B cell (primary cell): Measurements from ENCODE around the gene AKR7A2. TPM values are rescaled to one million over a fixed set of nuclear protein-coding genes. Genes with fewer than 3 reads are reported as not detected.

ENCODE experiments used
- ATAC-seq: fragments of 200-7000 bp; cut with Tn5 transposase; one replicate; pipeline ENCODE4 v1.10.0; 2021; ENCODE audit warnings: low read depth, mild to moderate bottlenecking, moderate number of reproducible peaks, moderate library complexity
- CTCF ChIA-PET: fragments of 350-600 bp; sonication (Branson Sonifier 250); formaldehyde crosslinking; loops from one replicate; lab custom pipeline; 2021; ENCODE audit warnings: antibody characterized with exemption, inconsistent platforms; lab: Charles Lee
- POLR2A ChIA-PET: fragments of 350-600 bp; sonication (Branson Sonifier 250); formaldehyde crosslinking; loops from one replicate; lab custom pipeline; 2021; ENCODE audit warnings: antibody characterized with exemption; lab: Charles Lee
- DNase-seq: peaks from one replicate; pipeline ENCODE4 v3.0.0; 2013
- H2AFZ ChIP-seq: 2 replicates; pipeline ENCODE4 v1.6.1; 2012; ENCODE audit warnings: mild to moderate bottlenecking, low read depth, low read length; ENCODE audit not compliant: insufficient read depth, poor library complexity, severe bottlenecking
- H3K27ac ChIP-seq, 2 donors: 1 replicate in 1 of 2; 2 replicates in 1 of 2; pipeline ENCODE4 v1.5.1; 2012 to 2013; ENCODE audit warnings: low read length in 2 of 2, mild to moderate bottlenecking in 2 of 2, moderate library complexity in 1 of 2
- H3K27me3 ChIP-seq, 4 experiments: fragments of 200-600 bp in 1 of 4; sonication (generic) in 1 of 4; replicated peaks in 1 of 4; 1 replicate in 2 of 4; 2 replicates in 2 of 4; pipeline versions ENCODE4 v1.6.1 to v1.7.0; 2013 to 2016; ENCODE audit warnings: low read length in 3 of 4, mild to moderate bottlenecking in 2 of 4, mixed read lengths in 1 of 4, moderate library complexity in 1 of 4; ENCODE audit not compliant: insufficient read depth in 4 of 4, control insufficient read depth in 3 of 4; ENCODE audit errors: control extremely low read depth in 1 of 4
- H3K36me3 ChIP-seq, 2 experiments: replicated peaks in 1 of 2; 1 replicate in 1 of 2; 2 replicates in 1 of 2; pipeline versions ENCODE4 v1.6.1 to v1.7.1; 2013; ENCODE audit warnings: low read length in 1 of 2; ENCODE audit not compliant: insufficient read depth in 2 of 2, control insufficient read depth in 1 of 2; ENCODE audit errors: control extremely low read depth in 1 of 2, extremely low read depth in 1 of 2
- H3K4me1 ChIP-seq, 2 donors: fragments of 200-600 bp in 1 of 2; sonication (generic) in 1 of 2; 1 replicate in 1 of 2; 2 replicates in 1 of 2; pipeline versions ENCODE4 v1.5.1 to v1.6.1; 2013 to 2017; ENCODE audit warnings: low read length in 2 of 2; ENCODE audit not compliant: control insufficient read depth in 2 of 2, insufficient read depth in 2 of 2
- H3K4me2 ChIP-seq: replicated peaks from 2 replicates; pipeline ENCODE3; 2012; ENCODE audit warnings: mild to moderate bottlenecking, low read depth, low read length; ENCODE audit not compliant: poor library complexity, severe bottlenecking
- H3K4me3 ChIP-seq, 5 experiments: fragments of 200-600 bp in 1 of 5; sonication (generic) in 1 of 5; 1 replicate in 3 of 5; 2 replicates in 2 of 5; pipeline versions ENCODE4 v1.5.1 to v1.7.0; 2011 to 2016; ENCODE audit warnings: low read length in 4 of 5, mild to moderate bottlenecking in 4 of 5, low read depth in 2 of 5, control low read depth in 1 of 5, moderate library complexity in 1 of 5; ENCODE audit not compliant: insufficient read depth in 1 of 5; ENCODE audit errors: control extremely low read depth in 1 of 5, extremely low read depth in 1 of 5
- H3K79me2 ChIP-seq: fragments of 200-600 bp; sonication (generic); one replicate; pipeline ENCODE4 v1.6.0; 2016; ENCODE audit warnings: low read length; ENCODE audit not compliant: control insufficient read depth, insufficient read depth
- H3K9ac ChIP-seq: fragments of 200-600 bp; sonication (generic); 2 replicates; pipeline ENCODE4 v1.6.1; 2017; ENCODE audit warnings: mild to moderate bottlenecking, low read length, moderate library complexity
- H3K9me3 ChIP-seq, 3 donors: one replicate each; pipeline versions ENCODE4 v1.6.1 to v1.7.1; 2013; ENCODE audit warnings: low read length in 2 of 3; ENCODE audit not compliant: control insufficient read depth in 2 of 3, insufficient read depth in 1 of 3; ENCODE audit errors: control extremely low read depth in 1 of 3
- H4K20me1 ChIP-seq: 2 replicates; pipeline ENCODE4 v1.6.0; 2012; ENCODE audit warnings: mild to moderate bottlenecking, low read length; ENCODE audit not compliant: insufficient read depth, control insufficient read depth, poor library complexity, severe bottlenecking
- H3K27ac Mint-ChIP-seq: one replicate; pipeline ENCODE4 v1.8.0; 2021; ENCODE audit warnings: mixed read lengths
- H3K27me3 Mint-ChIP-seq: one replicate; pipeline ENCODE4 v1.8.0; 2021; ENCODE audit warnings: mixed read lengths
- H3K4me1 Mint-ChIP-seq: one replicate; pipeline ENCODE4 v1.8.0; 2021; ENCODE audit warnings: mixed read lengths
- H3K4me3 Mint-ChIP-seq: one replicate; pipeline ENCODE4 v1.8.0; 2021; ENCODE audit warnings: mixed read lengths
- H3K9me3 Mint-ChIP-seq: one replicate; pipeline ENCODE4 v1.8.0; 2022; ENCODE audit warnings: mixed read lengths; ENCODE audit not compliant: insufficient read depth
- CTCF ChIP-seq: fragments of 200-600 bp; IDR thresholded peaks from one replicate; pipeline ENCODE4 v1.8.0; 2022; ENCODE audit warnings: antibody characterized with exemption, mild to moderate bottlenecking
- EZH2 ChIP-seq: IDR thresholded peaks from 2 replicates; pipeline ENCODE4 v1.6.1; 2012; ENCODE audit warnings: borderline replicate concordance, low read depth, mild to moderate bottlenecking, moderate library complexity, low read length; ENCODE audit not compliant: insufficient read depth, poor library complexity, severe bottlenecking
- WGBS: methylation state at CpG from one replicate; pipeline ENCODE4 v1.1.5; 2013; ENCODE audit warnings: missing lambda C conversion rate; ENCODE audit not compliant: insufficient coverage; 5-methylcytosine and 5-hydroxymethylcytosine counted together
- intact Hi-C: fragments of 100-400 bp; cut with micrococcal nuclease; formaldehyde crosslinking; loops from one replicate; pipeline ENCODE4 v1.10.0; 2022
- polyA plus RNA-seq: library from polyadenylated mRNA; depleted of rRNA; stranded (reverse); fragments of >200 nt; gene quantifications from 2 replicates; pipeline ENCODE4 v1.2.3, GENCODE V29; 2012
- total RNA-seq, 2 donors: library from RNA; stranded (reverse); fragments of 120-200 nt in 1 of 2; gene quantifications; 1 replicate in 1 of 2; 2 replicates in 1 of 2; pipeline versions ENCODE4 v1.2.3 to v1.2.4, GENCODE V29; 2013 to 2022

Gene AKR7A2
- total and polyA plus RNA-seq, 2 donors (not counting 1 experiment from before 2014, with no cell fraction given) = 23.7 to 32.1 TPM

- no peak for TF ChIP-seq EZH2
- no peak for TF ChIP-seq CTCF
- H3K9ac ChIP-seq = no peak overlapping the region
- H3K36me3 ChIP-seq = peaks cover 0 to 35% of the 10 kb centered on the region in 2 experiments
- H3K4me3 ChIP-seq = no peak overlapping the region
- no peaks in the 10 kb centered on the region for H3K27me3 ChIP-seq
- Mint-ChIP-seq H3K4me3 (peak overlapping the region; percentile 3), H3K9me3 (no peaks in the 10 kb centered on the region), H3K27me3 (no peaks in the 10 kb centered on the region), H3K27ac (no peak overlapping the region), H3K4me1 (peaks cover 30% of the 10 kb centered on the region)
- WGBS = 80% methylated on average over 3 of the region's 6 CpGs
- H2AFZ ChIP-seq = no peak overlapping the region
- H3K4me1 ChIP-seq = peaks cover 26 to 29% of the 10 kb centered on the region in 2 donors
- ChIA-PET POLR2A (no interaction called here), CTCF (no interaction called here)
- DNase-seq (no peak), ATAC-seq (no peak)
- no peak overlapping the region for H3K4me2 ChIP-seq
- H3K9me3 ChIP-seq = no peaks in the 10 kb centered on the region
- H3K79me2 ChIP-seq = peaks cover 12% of the 10 kb centered on the region
- H3K27ac ChIP-seq = no peak overlapping the region
- H4K20me1 ChIP-seq = peaks cover 6% of the 10 kb centered on the region
- intact Hi-C loops = no loop called here
Observed at GRCh38 chr1:19309123-19309813, 2.7 kb downstream of the AKR7A2 start.

GRCh38 chr1:19308509-19308907, 3.4 kb downstream of the AKR7A2 start:
- no peak overlapping the region for H3K27ac Mint-ChIP-seq
- peaks cover 19 to 21% of the 10 kb centered on the region in 2 donors for H3K4me1 ChIP-seq
- no peak overlapping the region for H3K4me2 ChIP-seq
- H3K4me3 ChIP-seq = no peak overlapping the region
- ChIA-PET POLR2A (interaction anchor here (0.7 kb wide), 1 partner anchor 15 kb away, joined by 3 read pairs; no protein-coding TSS in a partner anchor), CTCF (no interaction called here)
- H3K9me3 ChIP-seq = no peaks in the 10 kb centered on the region
- intact Hi-C loops = no loop called here
- no peak overlapping the region for H2AFZ ChIP-seq
- H3K27me3 ChIP-seq = no peaks in the 10 kb centered on the region
- TF ChIP-seq CTCF = no peak
- TF ChIP-seq EZH2 = no peak
- peaks cover 22% of the 10 kb centered on the region for H3K4me1 Mint-ChIP-seq
- no peaks in the 10 kb centered on the region for H3K9me3 Mint-ChIP-seq
- H3K9ac ChIP-seq = no peak overlapping the region
- peaks cover 12% of the 10 kb centered on the region for H3K79me2 ChIP-seq
- no peaks in the 10 kb centered on the region for H3K27me3 Mint-ChIP-seq
- ATAC-seq (no peak), DNase-seq (no peak)
- H3K4me3 Mint-ChIP-seq = no peak overlapping the region
- H3K27ac ChIP-seq = no peak overlapping the region
- peaks cover 6% of the 10 kb centered on the region for H4K20me1 ChIP-seq
- H3K36me3 ChIP-seq = peaks cover 3 to 42% of the 10 kb centered on the region in 2 experiments
- WGBS = 100% methylated on average over 3 of the region's 3 CpGs
